CD4-positive, alpha-beta T cell (primary cell): Measurements from ENCODE around the gene CYBRD1. TPM values are rescaled to one million over a fixed set of nuclear protein-coding genes. Genes with fewer than 3 reads are reported as not detected.

ENCODE experiments used
- ATAC-seq: fragments of 200-7000 bp; cut with Tn5 transposase; one replicate; pipeline ENCODE4 v1.10.0; 2022; ENCODE audit warnings: mild to moderate bottlenecking; ENCODE audit not compliant: poor library complexity
- CTCF ChIA-PET: fragments of 350-600 bp; sonication (Branson Sonifier 250); formaldehyde crosslinking; loops from one replicate; lab custom pipeline; 2021; ENCODE audit warnings: antibody characterized with exemption, inconsistent platforms; lab: Charles Lee
- POLR2A ChIA-PET: fragments of 350-600 bp; sonication (Branson Sonifier 250); formaldehyde crosslinking; loops from one replicate; lab custom pipeline; 2021; ENCODE audit warnings: antibody characterized with exemption, inconsistent platforms; lab: Charles Lee
- DNase-seq, 14 experiments: peaks; one replicate each; pipeline ENCODE4 v3.0.0-alpha.2; 2013 to 2020; ENCODE audit warnings: mixed read lengths in 2 of 14
- H3K27ac ChIP-seq, 2 donors: one replicate each; pipeline versions ENCODE4 v1.5.1 to v1.7.0; 2013; ENCODE audit warnings: low read length in 2 of 2, low read depth in 1 of 2, mild to moderate bottlenecking in 1 of 2
- H3K27me3 ChIP-seq, 2 experiments: 1 replicate in 1 of 2; 2 replicates in 1 of 2; pipeline versions ENCODE4 v1.6.1 to v1.7.0; 2013; ENCODE audit warnings: low read length in 2 of 2, control low read depth in 1 of 2, mild to moderate bottlenecking in 1 of 2, moderate library complexity in 1 of 2; ENCODE audit not compliant: insufficient read depth in 2 of 2, control insufficient read depth in 1 of 2
- H3K36me3 ChIP-seq: one replicate; pipeline ENCODE4 v1.6.1; 2013; ENCODE audit warnings: low read length, control low read depth; ENCODE audit not compliant: insufficient read depth
- H3K4me1 ChIP-seq: one replicate; pipeline ENCODE4 v1.6.1; 2013; ENCODE audit warnings: low read length, control low read depth; ENCODE audit not compliant: insufficient read depth
- H3K4me3 ChIP-seq: one replicate; pipeline ENCODE4 v1.5.1; 2013; ENCODE audit warnings: mild to moderate bottlenecking, low read length, moderate library complexity
- H3K9me3 ChIP-seq, 2 experiments: 1 replicate in 1 of 2; 2 replicates in 1 of 2; pipeline versions ENCODE4 v1.6.1 to v1.7.0; 2013; ENCODE audit warnings: low read length in 2 of 2, mild to moderate bottlenecking in 2 of 2, control low read depth in 1 of 2, moderate library complexity in 1 of 2; ENCODE audit not compliant: control insufficient read depth in 1 of 2, insufficient read depth in 1 of 2
- H3K27ac Mint-ChIP-seq: one replicate; pipeline ENCODE4 v1.8.0; 2020; ENCODE audit warnings: mixed read lengths
- H3K27me3 Mint-ChIP-seq: one replicate; pipeline ENCODE4 v1.8.0; 2021; ENCODE audit warnings: mixed read lengths
- H3K36me3 Mint-ChIP-seq: one replicate; pipeline ENCODE4 v1.8.0; 2021; ENCODE audit warnings: low read depth, mixed read lengths
- H3K4me1 Mint-ChIP-seq: one replicate; pipeline ENCODE4 v1.8.0; 2021; ENCODE audit warnings: low read depth, mixed read lengths
- H3K4me3 Mint-ChIP-seq: one replicate; pipeline ENCODE4 v1.8.0; 2020; ENCODE audit warnings: mild to moderate bottlenecking, mixed read lengths
- H3K9me3 Mint-ChIP-seq: one replicate; pipeline ENCODE4 v1.8.0; 2020; ENCODE audit warnings: mixed read lengths
- intact Hi-C, 2 experiments: fragments of 100-400 bp; cut with DNase I in 1 of 2; cut with micrococcal nuclease in 1 of 2; formaldehyde crosslinking; loops; one replicate each; pipeline versions ENCODE4 v1.15.1 to v1.9.0; 2023 to 2025; cut with DNase I, micrococcal nuclease
- total RNA-seq, 174 experiments: library from RNA in 2 of 174; stranded (reverse) in 2 of 174; gene quantifications; one replicate each; pipeline ENCODE4 v1.2.3 and lab custom pipeline; 2021 to 2026
- TF ChIP-seq, protein P1 (sequence below): fragments of 200-600 bp; IDR thresholded peaks from one replicate; pipeline ENCODE4 v1.8.0; 2022; ENCODE audit warnings: antibody characterized with exemption, mild to moderate bottlenecking

CYBRD1 gene
- total RNA-seq, 2 experiments from 2014 or later: 0.27 to 0.45 TPM

GRCh38 chr2:171479154-171479814 lies 43.0 kb upstream of the CYBRD1 start:
- ATAC-seq (no peak), DNase-seq (no peak)
- intact Hi-C loops: loop anchor here in 1 of 2 experiments (10.0 kb wide), 1 partner anchor 246 kb away; no protein-coding TSS in a partner anchor
- Histone ChIP-seq H3K27me3 (no peaks in the 10 kb centered on the region), H3K9me3 (no peaks in the 10 kb centered on the region), H3K36me3 (peaks cover 35% of the 10 kb centered on the region), H3K4me1 (no peaks in the 10 kb centered on the region), H3K4me3 (no peak overlapping the region), H3K27ac (no peak overlapping the region)
- no peaks in the 10 kb centered on the region for H3K27me3 Mint-ChIP-seq
- POLR2A ChIA-PET: no interaction called here
- H3K27ac Mint-ChIP-seq: no peak overlapping the region
- peaks cover 93% of the 10 kb centered on the region for H3K36me3 Mint-ChIP-seq
- H3K4me3 Mint-ChIP-seq: no peak overlapping the region
- H3K4me1 Mint-ChIP-seq: no peaks in the 10 kb centered on the region
- CTCF ChIA-PET: no interaction called here
- no peaks in the 10 kb centered on the region for H3K9me3 Mint-ChIP-seq
- TF ChIP-seq, protein P1, sequence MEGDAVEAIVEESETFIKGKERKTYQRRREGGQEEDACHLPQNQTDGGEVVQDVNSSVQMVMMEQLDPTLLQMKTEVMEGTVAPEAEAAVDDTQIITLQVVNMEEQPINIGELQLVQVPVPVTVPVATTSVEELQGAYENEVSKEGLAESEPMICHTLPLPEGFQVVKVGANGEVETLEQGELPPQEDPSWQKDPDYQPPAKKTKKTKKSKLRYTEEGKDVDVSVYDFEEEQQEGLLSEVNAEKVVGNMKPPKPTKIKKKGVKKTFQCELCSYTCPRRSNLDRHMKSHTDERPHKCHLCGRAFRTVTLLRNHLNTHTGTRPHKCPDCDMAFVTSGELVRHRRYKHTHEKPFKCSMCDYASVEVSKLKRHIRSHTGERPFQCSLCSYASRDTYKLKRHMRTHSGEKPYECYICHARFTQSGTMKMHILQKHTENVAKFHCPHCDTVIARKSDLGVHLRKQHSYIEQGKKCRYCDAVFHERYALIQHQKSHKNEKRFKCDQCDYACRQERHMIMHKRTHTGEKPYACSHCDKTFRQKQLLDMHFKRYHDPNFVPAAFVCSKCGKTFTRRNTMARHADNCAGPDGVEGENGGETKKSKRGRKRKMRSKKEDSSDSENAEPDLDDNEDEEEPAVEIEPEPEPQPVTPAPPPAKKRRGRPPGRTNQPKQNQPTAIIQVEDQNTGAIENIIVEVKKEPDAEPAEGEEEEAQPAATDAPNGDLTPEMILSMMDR: no peak

DNA sequence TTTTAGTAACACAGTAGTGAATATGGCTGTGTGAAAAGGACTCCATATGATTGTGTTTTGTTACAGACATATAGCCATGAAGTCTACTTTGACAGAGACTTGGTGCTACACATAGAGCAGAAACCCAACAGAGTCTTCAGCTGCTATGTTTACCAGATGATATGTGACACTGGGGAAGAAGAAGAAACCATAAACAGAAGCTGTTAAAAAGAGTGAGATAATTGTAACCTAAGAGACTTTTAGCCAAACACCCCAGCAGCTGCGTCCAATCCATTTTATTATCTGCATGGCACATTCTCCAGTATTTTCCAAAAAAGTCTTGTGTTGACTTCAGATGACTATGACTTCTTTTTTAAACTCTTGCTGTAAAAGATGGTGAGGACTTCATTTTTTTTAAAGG lies 41.4 kb upstream of the CYBRD1 start:
- no peaks in the 10 kb centered on the region for H3K27me3 Mint-ChIP-seq
- H3K36me3 ChIP-seq: peaks cover 22% of the 10 kb centered on the region
- intact Hi-C loops: no loop called here
- H3K4me1 Mint-ChIP-seq: peaks cover 9% of the 10 kb centered on the region
- H3K27ac ChIP-seq: no peak overlapping the region
- ChIA-PET POLR2A (no interaction called here), CTCF (no interaction called here)
- no peak overlapping the region for H3K4me3 ChIP-seq
- no peaks in the 10 kb centered on the region for H3K27me3 ChIP-seq
- TF ChIP-seq, protein P1: no peak
- peaks cover 92% of the 10 kb centered on the region for H3K36me3 Mint-ChIP-seq
- H3K9me3 ChIP-seq: no peaks in the 10 kb centered on the region
- no peak overlapping the region for H3K4me3 Mint-ChIP-seq
- ATAC-seq (no peak), DNase-seq (no peak)
- no peaks in the 10 kb centered on the region for H3K9me3 Mint-ChIP-seq
- no peak overlapping the region for H3K27ac Mint-ChIP-seq
- no peaks in the 10 kb centered on the region for H3K4me1 ChIP-seq

DNA sequence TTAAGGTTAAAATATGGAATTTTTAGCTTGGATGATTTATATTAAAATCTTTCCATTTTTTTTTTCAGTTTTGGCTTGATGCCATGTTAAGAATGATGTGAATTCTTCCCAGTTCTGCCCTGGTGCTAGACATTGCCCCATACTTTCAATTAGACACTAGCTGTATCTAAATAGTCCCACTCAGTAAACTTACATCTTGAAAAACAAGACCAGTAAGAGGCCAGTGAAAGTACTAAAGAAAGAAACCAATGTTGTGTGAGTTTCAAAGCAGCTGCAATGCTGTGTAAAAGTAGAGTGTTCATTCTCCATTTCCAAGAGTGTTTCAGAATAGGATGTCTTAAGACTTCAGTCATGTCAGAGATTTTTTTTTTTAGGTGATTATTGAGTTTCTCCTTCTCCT lies 40.0 kb upstream of the CYBRD1 start:
- Mint-ChIP-seq H3K27ac (no peak overlapping the region), H3K9me3 (no peaks in the 10 kb centered on the region), H3K36me3 (peaks cover 91% of the 10 kb centered on the region), H3K27me3 (no peaks in the 10 kb centered on the region), H3K4me3 (no peak overlapping the region), H3K4me1 (peaks cover 9% of the 10 kb centered on the region)
- H3K36me3 ChIP-seq: peaks cover 22% of the 10 kb centered on the region
- ATAC-seq: no peak
- DNase-seq: no peak
- intact Hi-C loops: no loop called here
- H3K27me3 ChIP-seq: no peaks in the 10 kb centered on the region
- H3K4me1 ChIP-seq: no peaks in the 10 kb centered on the region
- ChIA-PET POLR2A (no interaction called here), CTCF (no interaction called here)
- no peaks in the 10 kb centered on the region for H3K9me3 ChIP-seq
- TF ChIP-seq, protein P1: no peak
- no peak overlapping the region for H3K4me3 ChIP-seq
- no peak overlapping the region for H3K27ac ChIP-seq
